Stomach smooth muscle (tissue), 2 donors: ENCODE results near the gene SNORC.

Source experiments
- H3K27ac ChIP-seq: one replicate; pipeline ENCODE4 v1.7.0; 2013; ENCODE audit warnings: mild to moderate bottlenecking, low read length, inconsistent platforms
- H3K27me3 ChIP-seq, 2 donors: one replicate each; pipeline ENCODE4 v1.7.0; 2013; ENCODE audit warnings: low read length in 2 of 2; ENCODE audit not compliant: insufficient read depth in 2 of 2, control insufficient read depth in 1 of 2
- H3K36me3 ChIP-seq, 2 donors: one replicate each; pipeline ENCODE4 v1.7.0; 2013; ENCODE audit warnings: low read length in 2 of 2; ENCODE audit not compliant: control insufficient read depth in 2 of 2, insufficient read depth in 2 of 2
- H3K4me1 ChIP-seq: one replicate; pipeline ENCODE4 v1.7.0; 2013; ENCODE audit warnings: low read length; ENCODE audit not compliant: control insufficient read depth, insufficient read depth
- H3K4me3 ChIP-seq, 2 donors: one replicate each; pipeline ENCODE4 v1.7.0; 2013; ENCODE audit warnings: low read length in 2 of 2
- H3K9ac ChIP-seq, 2 donors: one replicate each; pipeline ENCODE4 v1.7.0; 2013; ENCODE audit warnings: low read length in 2 of 2, mild to moderate bottlenecking in 1 of 2
- H3K9me3 ChIP-seq, 2 donors: one replicate each; pipeline ENCODE4 v1.7.0; 2013; ENCODE audit warnings: low read length in 2 of 2; ENCODE audit not compliant: control insufficient read depth in 2 of 2
- donor health status: healthy.
- donor health status: Pancreatic carcinoma.

Gene SNORC

DNA sequence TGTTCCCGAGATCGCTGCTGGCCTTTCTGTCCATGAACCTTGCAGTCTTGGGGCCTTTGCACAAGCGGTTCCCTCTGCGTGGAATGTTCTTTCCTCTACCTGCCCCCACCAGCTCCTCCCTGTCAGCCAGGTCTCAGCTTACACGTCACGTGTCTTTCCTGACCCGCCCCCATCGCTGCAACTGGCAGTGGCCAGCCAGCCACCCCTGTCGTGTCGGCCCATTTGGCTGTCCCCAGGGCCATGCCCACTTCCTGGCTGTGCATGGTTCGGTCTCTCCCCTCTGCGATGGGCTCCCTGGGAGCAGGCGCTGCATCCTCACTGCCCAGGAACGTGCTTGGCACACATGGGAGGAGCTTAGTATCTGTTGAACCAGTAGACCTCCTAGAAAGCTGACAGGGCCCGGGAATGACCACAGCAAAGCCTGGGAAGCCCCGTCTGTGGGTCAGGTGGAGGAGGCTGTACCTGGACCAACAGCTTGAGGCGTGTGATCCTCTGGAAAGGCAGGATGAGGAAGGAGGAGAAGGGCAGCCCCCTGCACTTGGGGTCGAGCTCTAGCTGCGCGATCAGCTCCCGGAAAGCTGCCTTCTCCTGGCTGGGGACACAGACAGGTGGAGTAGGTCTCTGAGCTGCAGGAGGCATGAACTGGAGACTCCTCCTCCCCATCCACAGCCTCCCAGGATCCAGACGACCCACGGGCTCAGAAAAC, 21.0 kb downstream of the SNORC start:
- Histone ChIP-seq H3K4me3 (no peak overlapping the region), H3K4me1 (no peaks in the 10 kb centered on the region), H3K27ac (no peak overlapping the region), H3K27me3 (peaks cover 19 to 27% of the 10 kb centered on the region in 2 donors), H3K9ac (no peak overlapping the region), H3K36me3 (no peaks in the 10 kb centered on the region), H3K9me3 (no peaks in the 10 kb centered on the region)

DNA sequence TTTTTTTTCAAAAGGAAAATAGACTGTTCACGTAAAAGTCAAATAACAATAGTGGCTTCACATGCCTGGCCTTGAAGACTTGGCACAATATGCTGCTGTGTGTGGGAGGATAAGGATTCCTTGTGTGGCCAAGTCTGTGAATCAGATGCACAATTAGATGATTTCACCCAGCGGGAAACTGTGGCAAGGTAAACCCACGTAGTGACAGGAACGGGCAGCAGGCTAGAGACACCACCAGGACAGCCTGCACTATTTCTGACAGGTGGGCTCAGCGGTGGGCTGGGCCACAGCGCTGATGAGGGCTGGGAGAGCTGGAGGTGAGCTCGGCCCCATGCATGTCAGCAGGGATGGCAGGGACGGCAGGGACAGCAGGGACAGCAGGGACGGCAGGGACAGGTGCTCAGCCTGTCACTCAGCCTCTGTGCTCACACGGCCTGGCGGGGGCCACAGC, 21.6 kb downstream of the SNORC start:
- Histone ChIP-seq H3K9ac (no peak overlapping the region), H3K4me1 (no peaks in the 10 kb centered on the region), H3K9me3 (no peaks in the 10 kb centered on the region), H3K27ac (no peak overlapping the region), H3K27me3 (peaks cover 19 to 25% of the 10 kb centered on the region in 2 donors), H3K36me3 (no peaks in the 10 kb centered on the region), H3K4me3 (no peak overlapping the region)

DNA sequence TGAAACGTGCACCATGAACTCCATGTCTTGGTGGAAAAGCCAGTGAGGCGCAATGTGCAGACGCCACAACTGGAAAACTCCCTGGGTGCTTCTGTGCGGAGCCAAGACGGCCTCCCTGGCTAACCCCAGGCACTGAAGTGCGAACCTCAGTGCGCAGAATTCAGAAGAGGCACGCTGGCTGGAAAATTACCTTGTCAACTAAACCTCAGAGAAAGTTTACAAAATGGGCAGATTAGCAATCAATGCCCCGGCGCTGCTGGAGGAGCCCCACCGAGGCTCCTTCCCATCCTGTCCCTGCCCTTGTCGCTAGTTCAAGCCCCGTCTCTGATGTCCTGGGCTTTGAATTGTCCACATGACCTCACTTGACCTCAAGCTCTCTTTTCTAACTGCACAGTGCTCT, 22.2 kb downstream of the SNORC start:
- H3K4me3 ChIP-seq: no peak overlapping the region
- no peak overlapping the region for H3K9ac ChIP-seq
- peaks cover 14 to 22% of the 10 kb centered on the region in 2 donors for H3K27me3 ChIP-seq
- H3K36me3 ChIP-seq: no peaks in the 10 kb centered on the region
- no peaks in the 10 kb centered on the region for H3K9me3 ChIP-seq
- H3K27ac ChIP-seq: no peak overlapping the region
- no peaks in the 10 kb centered on the region for H3K4me1 ChIP-seq

DNA sequence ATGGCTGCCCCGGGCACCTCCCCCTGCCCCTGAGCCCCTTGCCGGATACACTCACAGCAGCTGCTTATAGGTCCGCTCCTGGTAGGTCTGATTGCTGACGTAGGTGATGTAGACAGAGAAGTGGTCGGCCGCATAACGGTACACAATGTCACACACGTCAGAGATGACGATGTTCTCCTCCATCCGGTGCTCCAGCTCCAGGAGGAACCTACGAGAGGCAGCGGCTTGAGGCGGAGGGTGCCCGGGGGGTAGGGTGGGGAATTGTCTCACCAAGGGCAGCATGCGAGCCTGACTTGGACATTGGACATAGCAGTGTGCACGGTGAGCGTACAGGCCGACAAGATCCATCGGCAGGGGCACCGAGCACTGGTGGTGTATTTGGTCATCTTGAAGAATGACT, 22.8 kb downstream of the SNORC start:
- Histone ChIP-seq H3K27me3 (peaks cover 14 to 22% of the 10 kb centered on the region in 2 donors), H3K36me3 (no peaks in the 10 kb centered on the region), H3K9ac (no peak overlapping the region), H3K4me3 (no peak overlapping the region), H3K9me3 (no peaks in the 10 kb centered on the region), H3K27ac (no peak overlapping the region), H3K4me1 (no peaks in the 10 kb centered on the region)

DNA sequence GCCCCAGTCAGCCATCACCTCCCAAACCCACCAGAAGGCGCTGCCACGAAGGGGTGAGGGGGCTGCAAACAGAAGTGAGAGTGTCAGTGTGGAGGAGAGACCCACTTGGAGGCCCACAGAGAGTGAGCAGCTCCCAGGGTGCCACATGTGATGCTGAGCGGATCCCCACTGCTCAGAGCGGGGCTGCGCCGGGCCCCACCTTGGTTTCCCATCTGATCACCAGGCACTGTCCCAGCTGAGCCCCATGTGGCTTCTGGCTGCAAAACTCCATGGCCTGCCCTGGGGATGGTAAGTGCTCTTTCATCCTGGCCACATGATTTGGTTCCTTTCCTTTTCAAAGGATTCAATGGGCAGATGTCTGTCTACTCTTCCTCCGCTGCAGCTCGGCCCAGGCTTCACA, 23.8 kb downstream of the SNORC start:
- Histone ChIP-seq H3K4me1 (no peaks in the 10 kb centered on the region), H3K27ac (no peak overlapping the region), H3K27me3 (peaks cover 14 to 22% of the 10 kb centered on the region in 2 donors), H3K36me3 (no peaks in the 10 kb centered on the region), H3K4me3 (no peak overlapping the region), H3K9me3 (no peaks in the 10 kb centered on the region), H3K9ac (no peak overlapping the region)

DNA sequence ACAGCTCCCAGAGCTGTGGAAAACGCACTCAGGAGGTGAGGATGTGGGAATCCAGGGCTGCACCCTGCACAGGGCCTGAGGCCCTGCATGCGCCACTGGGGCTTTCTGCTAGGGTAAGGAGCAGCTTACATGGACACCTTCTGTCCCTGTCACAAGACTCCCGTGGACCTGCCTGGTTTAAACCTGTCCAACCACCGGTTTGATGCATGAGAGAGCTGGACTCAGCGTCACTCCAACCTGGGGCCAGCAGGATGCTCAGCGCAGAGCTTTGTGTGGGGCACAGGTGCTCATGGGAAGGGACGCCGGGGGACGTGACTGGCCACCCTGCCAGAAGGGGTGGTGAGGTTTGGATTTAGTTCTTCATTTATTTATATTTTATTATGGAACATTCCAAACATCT, 24.2 kb downstream of the SNORC start:
- Histone ChIP-seq H3K27me3 (peaks cover 14 to 22% of the 10 kb centered on the region in 2 donors), H3K4me3 (no peak overlapping the region), H3K9me3 (no peaks in the 10 kb centered on the region), H3K36me3 (no peaks in the 10 kb centered on the region), H3K27ac (no peak overlapping the region), H3K9ac (no peak overlapping the region), H3K4me1 (no peaks in the 10 kb centered on the region)

DNA sequence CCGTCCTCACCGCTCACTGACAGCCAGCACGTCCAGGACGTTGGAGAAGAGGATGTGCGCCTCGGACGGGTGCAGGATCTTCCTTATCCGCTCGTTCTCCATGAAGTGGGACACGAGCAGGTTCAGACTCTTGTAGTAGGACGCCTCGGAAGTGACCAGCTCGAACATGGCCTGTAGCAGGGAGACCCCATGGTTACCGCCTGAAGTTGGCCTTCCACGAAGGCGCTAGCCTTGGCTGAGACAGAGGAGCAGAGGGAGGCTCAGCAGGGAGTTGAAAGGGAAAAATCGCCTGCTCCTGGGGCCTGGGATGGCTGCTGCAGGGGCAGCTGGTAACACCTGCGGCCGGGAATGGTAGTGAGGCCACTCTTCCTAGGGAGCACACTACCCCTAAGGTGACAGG, 24.7 kb downstream of the SNORC start:
- no peaks in the 10 kb centered on the region for H3K36me3 ChIP-seq
- no peaks in the 10 kb centered on the region for H3K9me3 ChIP-seq
- no peak overlapping the region for H3K4me3 ChIP-seq
- peaks cover 14 to 19% of the 10 kb centered on the region in 2 donors for H3K27me3 ChIP-seq
- no peak overlapping the region for H3K9ac ChIP-seq
- H3K4me1 ChIP-seq: no peaks in the 10 kb centered on the region
- H3K27ac ChIP-seq: no peak overlapping the region

DNA sequence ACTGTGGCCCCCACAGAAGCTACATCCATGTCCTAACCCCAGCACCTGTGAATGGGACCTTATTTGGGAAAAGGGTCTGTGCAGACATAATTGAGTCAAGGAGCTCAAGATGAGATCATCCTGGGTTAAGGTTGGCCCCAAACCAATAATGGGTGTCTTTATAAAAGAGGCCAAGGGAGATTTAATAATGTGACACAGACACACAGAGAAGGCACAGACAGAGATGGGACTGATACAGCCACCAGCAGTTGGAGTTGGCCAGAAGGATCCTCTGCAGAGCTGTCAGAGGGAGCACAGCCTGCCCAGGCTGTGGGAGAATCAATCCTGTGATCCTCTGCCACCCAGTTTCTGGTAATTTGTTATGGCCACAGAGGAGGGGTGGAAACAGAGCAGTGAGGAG, 26.0 kb downstream of the SNORC start:
- Histone ChIP-seq H3K27ac (no peak overlapping the region), H3K36me3 (no peaks in the 10 kb centered on the region), H3K27me3 (peaks cover 12 to 17% of the 10 kb centered on the region in 2 donors), H3K4me3 (no peak overlapping the region), H3K9ac (no peak overlapping the region), H3K4me1 (no peaks in the 10 kb centered on the region), H3K9me3 (no peaks in the 10 kb centered on the region)

DNA sequence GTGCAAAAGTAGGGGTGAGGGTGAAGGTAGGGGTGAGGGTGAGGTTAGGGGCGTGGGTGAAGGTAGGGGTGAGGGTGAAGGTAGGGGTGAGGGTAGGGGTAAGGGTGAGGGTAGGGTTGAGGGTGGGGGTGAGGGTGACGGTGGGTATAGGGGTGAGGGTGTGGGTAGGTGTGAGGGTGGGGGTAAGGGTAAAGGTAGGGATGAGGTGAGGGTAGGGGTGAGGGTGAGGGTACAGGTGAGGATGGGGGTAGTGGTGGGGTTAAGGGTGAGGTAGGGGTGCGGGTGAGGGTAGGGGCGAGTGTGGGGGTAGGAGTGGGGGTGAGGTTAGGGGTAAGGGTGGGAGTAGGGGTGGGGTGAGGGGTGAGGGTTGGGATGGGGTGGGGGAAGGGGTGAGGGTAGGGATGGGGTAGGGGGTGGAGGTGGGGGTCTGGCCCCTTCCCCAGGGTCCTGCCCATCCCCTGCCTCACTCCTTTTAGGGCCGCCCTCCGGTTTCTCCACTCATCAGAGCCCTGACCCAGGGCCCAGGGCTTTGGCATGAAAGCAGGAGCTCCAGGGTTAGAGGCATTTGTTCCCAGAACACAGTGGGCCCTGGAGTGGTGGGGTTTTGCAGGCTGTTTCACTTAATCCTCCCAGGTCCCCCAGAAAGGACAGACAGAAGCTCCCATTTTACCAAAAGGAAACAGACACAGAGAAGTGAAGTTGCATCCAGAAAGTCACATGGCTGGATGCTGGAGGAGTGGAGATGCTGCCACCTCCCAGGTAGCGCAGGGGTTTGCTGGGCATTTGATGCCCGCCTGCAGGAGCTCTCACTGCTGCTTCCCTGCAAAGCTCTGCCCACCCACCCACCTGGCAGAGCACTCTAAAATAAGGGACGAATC, 26.9 kb downstream of the SNORC start:
- Histone ChIP-seq H3K4me3 (no peak overlapping the region), H3K36me3 (no peaks in the 10 kb centered on the region), H3K9ac (no peak overlapping the region), H3K4me1 (no peaks in the 10 kb centered on the region), H3K27ac (no peak overlapping the region), H3K9me3 (no peaks in the 10 kb centered on the region), H3K27me3 (peaks cover 13 to 22% of the 10 kb centered on the region in 2 donors)

DNA sequence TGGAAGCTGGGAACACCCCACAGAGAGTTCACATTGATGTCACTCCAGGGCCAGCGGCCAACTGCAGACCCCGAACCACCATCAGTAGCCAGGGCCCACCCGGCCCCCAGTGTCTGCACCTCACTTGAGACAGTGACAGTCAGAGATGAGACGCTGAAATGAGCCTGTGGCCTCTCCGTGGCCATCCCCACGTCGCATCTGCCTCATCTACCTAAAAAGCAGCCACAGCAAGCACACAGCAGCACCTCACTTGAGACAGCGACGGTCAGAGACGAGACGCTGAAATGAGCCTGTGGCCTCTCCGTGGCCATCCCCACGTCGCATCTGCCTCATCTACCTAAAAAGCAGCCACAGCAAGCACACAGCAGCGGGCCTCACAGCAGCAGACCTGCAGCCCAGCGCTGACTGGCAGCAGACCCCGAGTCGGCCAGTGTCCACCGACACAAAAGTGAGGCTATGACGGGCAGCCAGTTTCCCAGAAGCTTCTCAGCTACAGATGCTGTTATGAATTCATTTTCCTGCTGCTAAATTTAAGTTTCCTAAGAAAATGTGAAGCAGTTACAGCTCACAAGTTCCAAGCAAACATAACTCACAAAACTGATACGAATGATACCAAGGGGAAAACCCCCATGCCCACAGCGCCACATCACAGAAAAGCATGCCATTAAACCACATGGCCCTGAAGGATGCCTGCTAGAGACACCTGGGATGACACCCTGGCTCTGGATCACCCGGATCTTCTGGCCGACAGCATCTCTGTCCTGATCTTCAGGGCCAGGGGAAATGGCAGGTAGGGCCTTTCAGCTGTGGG, 27.7 kb downstream of the SNORC start:
- H3K4me3 ChIP-seq: no peak overlapping the region
- no peak overlapping the region for H3K9ac ChIP-seq
- no peaks in the 10 kb centered on the region for H3K4me1 ChIP-seq
- peaks cover 13 to 20% of the 10 kb centered on the region in 2 donors for H3K27me3 ChIP-seq
- H3K27ac ChIP-seq: no peak overlapping the region
- H3K36me3 ChIP-seq: no peaks in the 10 kb centered on the region
- H3K9me3 ChIP-seq: no peaks in the 10 kb centered on the region
